GM21529 (cell line): ENCODE measurements around the gene DNAAF5.
A peak's percentile ranks its signal among the peaks of the same experiment; 100 is the strongest.
"Not testable (repeated sequence)": the region's sequence is repeated elsewhere in the genome, so short reads cannot be mapped to it uniquely, and the experiment has no call there.

Experiments used
- ATAC-seq: cut with Tn5 transposase; IDR thresholded peaks from one replicate; pipeline ENCODE4 v1.9.1; 2021; ENCODE audit not compliant: unreplicated experiment

The DNAAF5 gene

DNA sequence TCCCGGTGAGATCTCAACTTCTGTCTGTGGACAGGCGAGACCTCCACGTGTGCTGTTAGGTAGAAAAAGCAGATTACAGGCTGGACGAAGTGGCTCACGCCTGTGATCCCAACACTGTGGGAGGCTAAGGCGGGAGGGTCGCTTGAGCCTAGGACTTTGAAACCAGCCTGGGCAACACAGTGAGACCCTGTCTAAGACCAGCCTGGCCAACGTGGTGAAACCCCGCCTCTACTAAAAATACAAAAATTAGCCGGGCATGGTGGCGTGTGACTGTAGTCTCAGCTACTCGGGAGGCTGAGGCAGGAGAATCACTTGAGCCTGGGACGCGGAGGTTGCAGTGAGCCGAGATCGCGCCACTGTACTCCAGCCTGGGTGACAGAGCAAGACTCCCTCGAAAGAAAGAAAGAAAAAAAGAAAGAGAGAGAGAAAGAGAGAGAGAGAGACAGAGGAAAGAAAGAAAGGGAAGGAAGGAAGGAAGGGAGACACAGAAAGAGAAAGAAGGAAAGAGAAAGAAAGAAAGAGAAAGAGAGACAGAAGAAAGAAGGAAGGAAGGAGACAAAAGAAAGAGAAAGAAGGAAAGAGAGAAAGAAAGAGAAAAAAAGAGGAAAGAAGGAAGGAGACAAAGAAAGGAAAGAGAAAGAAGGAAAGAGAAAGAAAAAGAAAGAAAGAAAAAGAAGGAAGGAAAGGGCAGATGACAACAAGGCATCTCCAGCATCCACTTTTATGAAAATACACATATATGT, 76.2 kb downstream of the DNAAF5 start:
- ATAC-seq, result no peak

DNA sequence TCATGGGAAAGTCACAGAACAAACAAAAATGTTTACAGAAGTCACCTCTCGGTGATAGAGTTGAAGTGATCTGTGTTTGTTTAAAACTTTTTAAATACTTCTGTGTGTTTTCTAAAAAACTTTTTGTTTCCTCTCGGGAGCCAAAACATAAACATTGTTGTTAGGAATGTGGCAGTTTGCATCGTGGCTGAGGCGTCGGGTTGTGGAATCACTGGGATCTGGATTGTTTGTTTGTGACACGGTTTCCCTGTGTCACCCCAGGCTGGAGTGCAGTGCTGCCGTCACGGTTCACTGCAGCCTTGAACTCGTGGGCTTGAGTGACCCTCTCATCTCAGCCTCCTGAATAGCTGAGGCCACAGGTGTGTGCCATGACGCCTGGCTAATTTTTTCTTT, 76.7 kb downstream of the DNAAF5 start:
- no peak for ATAC-seq

DNA sequence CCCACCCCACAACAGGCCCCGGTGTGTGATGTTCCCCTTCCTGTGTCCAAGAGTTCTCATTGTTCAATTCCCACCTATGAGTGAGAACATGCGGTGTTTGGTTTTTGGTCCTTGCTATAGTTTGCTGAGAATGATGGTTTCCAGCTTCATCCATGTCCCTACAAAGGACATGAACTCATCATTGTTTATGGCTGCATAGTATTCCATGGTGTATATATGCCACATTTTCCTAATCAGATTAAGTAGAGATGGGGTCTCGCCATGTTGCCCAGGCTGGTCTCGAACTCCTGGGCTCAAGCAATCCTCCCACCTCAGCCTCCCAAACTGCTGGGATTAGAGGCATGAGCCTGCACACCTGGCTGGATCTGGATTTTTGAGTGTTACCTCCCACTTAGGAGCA, 77.3 kb downstream of the DNAAF5 start:
- not testable (repeated sequence) for ATAC-seq

GRCh38 chr7:805261-805660, 78.8 kb downstream of the DNAAF5 start:
- no peak for ATAC-seq

GRCh38 chr7:815284-816216, 89.1 kb downstream of the DNAAF5 start:
- no peak for ATAC-seq

DNA sequence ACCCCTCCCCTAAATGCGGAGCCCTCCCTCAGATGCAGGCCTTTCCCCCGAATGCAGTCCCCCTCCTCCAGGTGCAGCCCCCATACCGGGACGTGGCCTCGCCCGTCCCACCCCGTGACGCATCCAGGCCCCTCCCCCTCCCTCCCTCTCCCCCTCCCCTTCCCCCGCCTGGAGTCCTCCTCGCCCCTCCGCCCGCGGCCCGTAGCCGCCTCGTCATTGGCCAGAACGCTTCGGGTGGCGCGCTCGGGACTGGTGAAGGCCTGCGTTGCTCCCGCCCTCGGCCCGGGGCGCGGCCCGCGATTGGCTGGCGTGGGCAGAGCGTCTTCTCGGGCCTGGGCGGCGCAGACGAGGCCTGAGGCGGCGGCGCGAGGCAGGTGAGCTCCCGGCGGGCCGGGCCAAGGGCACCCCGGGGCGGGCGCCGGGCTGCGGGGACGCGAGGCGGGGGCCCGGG, 89.8 kb downstream of the DNAAF5 start:
- ATAC-seq, result peak; percentile 86

DNA sequence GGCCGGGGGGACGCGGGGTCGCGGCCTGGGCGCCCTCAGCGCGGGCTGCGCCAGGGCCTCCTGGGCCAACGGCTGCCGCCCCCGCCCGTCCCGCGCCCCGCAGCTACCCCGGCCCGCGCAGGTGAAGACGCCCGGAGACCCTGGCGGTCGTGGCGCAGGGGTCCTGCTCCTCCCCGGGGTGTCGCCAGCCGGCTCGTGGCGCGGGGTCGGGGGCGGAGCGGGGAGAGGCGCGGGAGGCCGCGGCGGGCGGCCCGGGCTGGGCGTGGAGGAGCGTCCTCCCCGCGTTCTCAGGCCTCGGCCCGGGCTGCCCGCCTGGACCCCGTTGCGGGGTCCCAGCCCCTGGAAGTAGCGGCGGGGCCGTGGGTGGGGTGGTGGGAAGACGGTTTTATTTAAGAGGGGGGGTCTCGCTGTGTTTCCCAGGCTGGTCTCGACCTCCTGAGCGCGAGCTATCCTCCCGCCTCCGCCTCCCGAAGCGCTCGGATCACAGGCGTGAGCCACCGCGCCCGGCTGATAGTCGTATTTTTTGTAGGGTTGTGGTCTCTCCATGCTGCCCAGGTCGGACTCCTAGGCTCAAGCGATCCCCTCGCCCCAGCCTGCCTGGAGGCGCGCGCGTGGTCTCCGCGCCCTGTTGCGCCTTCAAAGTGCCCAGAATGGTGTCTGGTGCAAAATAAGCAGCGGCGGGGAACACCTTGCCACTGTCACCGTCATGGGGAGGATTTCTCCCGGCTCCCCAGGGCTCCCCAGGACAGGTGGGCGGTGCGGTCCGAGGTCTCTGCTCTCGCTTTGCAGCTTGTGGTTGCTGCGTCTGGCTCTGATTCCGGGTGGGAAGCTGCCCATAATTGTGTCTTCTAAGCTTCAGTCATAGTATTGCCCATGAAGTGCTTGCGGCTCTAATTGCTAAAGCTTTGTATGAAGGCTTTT, 90.5 kb downstream of the DNAAF5 start:
- ATAC-seq, result peak; percentile 9

DNA sequence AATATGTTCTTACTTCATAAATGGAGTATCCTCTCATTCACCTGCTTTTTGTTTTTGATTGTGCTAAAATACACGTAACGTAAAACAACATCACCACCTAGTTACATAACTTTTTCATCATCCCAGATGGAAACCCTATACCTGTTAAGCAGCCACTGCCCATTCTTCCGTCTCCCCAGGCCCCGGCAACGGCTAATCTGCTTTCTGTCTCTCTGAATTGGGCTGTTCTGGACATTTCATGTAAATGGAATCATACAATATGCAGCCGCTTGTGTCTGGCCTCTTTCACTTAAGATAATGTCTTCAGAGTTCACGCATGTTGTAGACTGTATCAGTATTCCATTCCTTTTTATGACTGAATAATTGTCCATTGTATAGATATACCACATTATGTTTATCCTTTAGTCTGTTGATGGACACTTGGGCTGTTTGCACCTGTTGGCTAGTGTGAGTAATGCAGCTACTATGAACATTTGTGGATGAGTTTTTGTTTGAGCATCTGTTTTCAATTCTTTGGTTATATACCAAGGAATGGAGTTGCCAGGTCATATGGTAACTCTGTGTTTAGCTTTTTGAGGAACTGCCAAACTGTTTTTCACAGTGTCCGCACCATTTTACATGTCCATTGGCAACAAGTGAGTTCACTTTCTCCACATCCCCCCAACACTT, 91.7 kb downstream of the DNAAF5 start:
- no peak for ATAC-seq

GRCh38 chr7:820341-820740, 93.8 kb downstream of the DNAAF5 start:
- no peak for ATAC-seq

DNA sequence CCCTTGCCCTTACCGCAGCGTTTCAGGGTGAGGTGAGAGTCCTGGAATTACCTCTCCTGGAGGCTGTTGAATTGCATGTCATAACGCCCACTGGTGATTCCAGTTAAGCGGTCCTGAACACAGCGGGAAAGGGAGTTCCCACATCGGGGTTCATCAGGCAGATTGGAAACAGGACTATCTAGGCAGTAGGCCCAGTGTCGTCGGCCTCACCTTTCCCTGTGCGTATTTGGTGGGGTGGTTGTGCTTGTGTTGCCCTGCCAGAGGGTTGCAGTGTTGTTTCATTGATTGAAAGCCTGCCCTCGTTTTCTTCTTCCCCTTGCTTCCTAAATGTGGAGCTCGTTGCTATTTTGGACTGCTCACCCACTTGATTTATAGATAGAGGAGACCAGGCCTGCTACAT, 95.2 kb downstream of the DNAAF5 start:
- ATAC-seq, result no peak

GRCh38 chr7:822692-823276, 96.3 kb downstream of the DNAAF5 start:
- ATAC-seq, result no peak

DNA sequence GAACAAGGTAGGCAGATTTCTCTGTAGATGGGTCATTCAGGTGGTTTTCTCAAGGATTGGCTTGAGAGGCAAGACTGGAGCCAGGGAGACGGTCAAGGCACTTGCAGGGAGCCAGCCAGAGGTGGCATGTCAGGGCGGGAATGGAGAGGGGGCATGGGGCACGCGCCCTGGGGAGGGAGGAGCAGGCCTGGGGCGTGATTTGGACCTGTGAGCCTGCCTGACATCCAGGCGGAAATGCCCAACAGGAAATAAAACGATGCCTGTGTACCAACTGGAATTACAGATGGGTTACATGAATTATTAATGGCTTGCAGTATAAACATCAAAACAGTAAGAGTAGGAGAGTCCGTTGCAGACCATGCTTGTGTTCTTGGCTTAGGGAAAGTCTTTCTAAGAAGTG, 97.2 kb downstream of the DNAAF5 start:
- ATAC-seq, result no peak

GRCh38 chr7:824081-824480, 97.6 kb downstream of the DNAAF5 start:
- ATAC-seq, result no peak

DNA sequence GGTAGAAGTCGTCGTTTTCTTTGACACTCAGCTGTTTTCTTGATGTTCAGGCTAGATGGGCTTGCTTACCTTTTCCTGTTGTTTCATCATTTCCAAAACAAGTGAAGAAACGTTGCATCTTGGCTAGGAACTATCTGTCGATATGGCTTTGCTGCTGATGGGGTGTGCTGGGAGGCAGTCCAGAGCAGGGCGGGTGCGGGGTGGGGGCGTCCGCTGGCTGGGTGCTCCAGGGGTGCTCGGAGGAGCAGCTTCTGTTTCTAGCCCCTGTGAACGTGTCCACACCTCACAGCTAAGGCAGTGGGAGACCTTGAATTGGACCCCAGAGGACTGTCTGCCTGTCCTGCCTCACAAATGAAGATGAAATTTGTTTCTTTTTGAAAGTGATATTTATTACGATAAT, 98.2 kb downstream of the DNAAF5 start:
- no peak for ATAC-seq

- ATAC-seq, result no peak
These were observed 98.9 kb downstream of the DNAAF5 start for GRCh38 chr7:825386-825785.

GRCh38 chr7:826230-826917, 99.9 kb downstream of the DNAAF5 start:
- ATAC-seq, result no peak

GRCh38 chr7:828793-829561, 102.5 kb downstream of the DNAAF5 start:
- no peak for ATAC-seq

GRCh38 chr7:830069-830468, 103.6 kb downstream of the DNAAF5 start:
- no peak for ATAC-seq
